Spleen (tissue), 7 donors: ENCODE results near the gene ACTN4.

Source experiments
- CTCF ChIP-seq, 11 experiments: fragments of 200-600 bp in 7 of 11; fragments of 450-650 bp in 4 of 11; sonication (generic) in 4 of 11; IDR thresholded peaks in 8 of 11; conservative IDR thresholded peaks in 3 of 11; 1 replicate in 7 of 11; 2 replicates in 4 of 11; pipeline versions ENCODE4 v1.4.0 to v1.8.0; 2016 to 2021; ENCODE audit warnings: antibody characterized with exemption in 11 of 11, inconsistent platforms in 4 of 11, mild to moderate bottlenecking in 1 of 11
- POLR2A ChIP-seq, 3 donors: fragments of 450-650 bp; IDR thresholded peaks; one replicate each; pipeline ENCODE4 v1.5.1; 2017; ENCODE audit warnings: antibody characterized with exemption in 3 of 3, mild to moderate bottlenecking in 1 of 3
- donor health status: DM: no; HTN: no; CAD: no; lungs with moderate emphysema.
- donor health status: DM: no; HTN: no; CAD: no.
- donor health status: DM: no; HTN: no; CAD: no.

GRCh38 chr19:38678891-38679494 lies 31.5 kb downstream of the ACTN4 start:
- TF ChIP-seq CTCF (IDR thresholded peaks at IDR 0.05 in 8 of 11, conservative IDR thresholded peaks at IDR 0.05 in 3 of 11) (no peak), POLR2A (IDR thresholded peaks at IDR 0.05) (no peak)
